Ovary (tissue), 9 donors: ENCODE results near the gene ACTG1. TPM values are rescaled to one million over a fixed set of nuclear protein-coding genes. Genes with fewer than 3 reads are reported as not detected.

Source experiments
- DNase-seq, 5 donors: peaks; one replicate each; pipeline ENCODE4 v3.0.0-alpha.2; 2019 to 2020
- H3K27ac ChIP-seq, 2 donors: fragments of 200-600 bp; one replicate each; pipeline versions ENCODE4 v1.5.1 to v1.8.0; 2019 to 2022
- H3K27me3 ChIP-seq: fragments of 200-600 bp; one replicate; pipeline ENCODE4 v1.8.0; 2022
- H3K36me3 ChIP-seq: fragments of 200-600 bp; sonication (generic); one replicate; pipeline ENCODE4 v1.5.1; 2019
- H3K4me1 ChIP-seq: one replicate; pipeline ENCODE4 v1.8.1; 2013; ENCODE audit warnings: mild to moderate bottlenecking, moderate library complexity; ENCODE audit not compliant: insufficient read depth
- H3K4me3 ChIP-seq: fragments of 200-600 bp; sonication (generic); one replicate; pipeline ENCODE4 v1.5.1; 2017
- H3K9me3 ChIP-seq, 2 donors: fragments of 200-600 bp in 1 of 2; sonication (generic) in 1 of 2; one replicate each; pipeline versions ENCODE4 v1.5.1 to v1.8.1; 2013 to 2019; ENCODE audit warnings: mild to moderate bottlenecking in 1 of 2, moderate library complexity in 1 of 2
- EP300 ChIP-seq: sonication (generic); formaldehyde crosslinking; IDR thresholded peaks from one replicate; pipeline ENCODE4 v1.6.1; 2017; ENCODE audit warnings: antibody characterized with exemption
- POLR2A ChIP-seq: fragments of 450-650 bp; IDR thresholded peaks from one replicate; pipeline ENCODE4 v1.6.1; 2017; ENCODE audit warnings: antibody characterized with exemption, mild to moderate bottlenecking, moderate library complexity
- WGBS, 3 donors: extraction: QIAGEN DNeasy Blood & Tissue Kit in 1 of 3; methylation state at CpG; one replicate each; pipeline versions ENCODE4 v1.1.5 to v1.1.7; 2013 to 2017; 5-methylcytosine and 5-hydroxymethylcytosine counted together
- intact Hi-C, 4 donors: fragments of 100-400 bp; cut with DNase I; formaldehyde crosslinking; loops; one replicate each; pipeline versions ENCODE4 v1.11.0 to v1.15.1; 2022 to 2023
- polyA plus RNA-seq, 2 donors: library from polyadenylated mRNA; stranded (reverse); fragments of 200-250 nt in 1 of 2; fragments of 350-450 nt in 1 of 2; fragmentation: Illumina TruSeq in 1 of 2; extraction: RNeasy Lipid Tissue Mini Kit (QIAGEN cat#74804) in 1 of 2; gene quantifications; one replicate each; pipeline ENCODE4 v1.2.3, GENCODE V29; 2013 to 2014
- total RNA-seq, 7 donors: library from RNA; depleted of rRNA in 2 of 7; stranded (reverse); fragments of >200 nt in 2 of 7; fragmentation: NEBNext Ultra II Directional in 3 of 7; extraction: Animal tissue kit (Norgen Biotek cat#: 25700) in 3 of 7; gene quantifications; one replicate each; pipeline versions ENCODE4 v1.1.0 to v1.2.4, GENCODE V29; 2016 to 2023
- TF ChIP-seq, protein P1 (sequence below), 3 donors: fragments of 450-650 bp in 2 of 3; fragments of 200-600 bp in 1 of 3; IDR thresholded peaks; one replicate each; pipeline versions ENCODE4 v1.5.1 to v1.8.0; 2016 to 2022; ENCODE audit warnings: antibody characterized with exemption in 3 of 3, mild to moderate bottlenecking in 1 of 3
- donor health status: DM: no; HTN: no; CAD: no; lungs with moderate emphysema.
- donor health status: DM: no; HTN: no; CAD: no.
- donor health status: Bipolar disorder and iron deficiency.
- donor health status: DM: yes; HTN: yes; CAD: no.
- donor health status: DM: no; HTN: no; CAD: no.
- donor health status: DM: yes; HTN: yes; CAD: no.

Gene ACTG1
- total and polyA plus RNA-seq, 9 donors, result 1,825 to 5,681 (median 3,955) TPM

GRCh38 chr17:81543756-81544155 lies 31.2 kb upstream of the ACTG1 start:
- Histone ChIP-seq H3K4me1 (no peaks in the 10 kb centered on the region), H3K36me3 (no peaks in the 10 kb centered on the region), H3K9me3 (no peaks in the 10 kb centered on the region), H3K27me3 (no peaks in the 10 kb centered on the region), H3K27ac (no peak overlapping the region), H3K4me3 (no peak overlapping the region)
- no peak for TF ChIP-seq EP300
- no peak for TF ChIP-seq POLR2A
- TF ChIP-seq, protein P1, sequence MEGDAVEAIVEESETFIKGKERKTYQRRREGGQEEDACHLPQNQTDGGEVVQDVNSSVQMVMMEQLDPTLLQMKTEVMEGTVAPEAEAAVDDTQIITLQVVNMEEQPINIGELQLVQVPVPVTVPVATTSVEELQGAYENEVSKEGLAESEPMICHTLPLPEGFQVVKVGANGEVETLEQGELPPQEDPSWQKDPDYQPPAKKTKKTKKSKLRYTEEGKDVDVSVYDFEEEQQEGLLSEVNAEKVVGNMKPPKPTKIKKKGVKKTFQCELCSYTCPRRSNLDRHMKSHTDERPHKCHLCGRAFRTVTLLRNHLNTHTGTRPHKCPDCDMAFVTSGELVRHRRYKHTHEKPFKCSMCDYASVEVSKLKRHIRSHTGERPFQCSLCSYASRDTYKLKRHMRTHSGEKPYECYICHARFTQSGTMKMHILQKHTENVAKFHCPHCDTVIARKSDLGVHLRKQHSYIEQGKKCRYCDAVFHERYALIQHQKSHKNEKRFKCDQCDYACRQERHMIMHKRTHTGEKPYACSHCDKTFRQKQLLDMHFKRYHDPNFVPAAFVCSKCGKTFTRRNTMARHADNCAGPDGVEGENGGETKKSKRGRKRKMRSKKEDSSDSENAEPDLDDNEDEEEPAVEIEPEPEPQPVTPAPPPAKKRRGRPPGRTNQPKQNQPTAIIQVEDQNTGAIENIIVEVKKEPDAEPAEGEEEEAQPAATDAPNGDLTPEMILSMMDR (IDR thresholded peaks at IDR 0.05), result no peak
- WGBS, 3 donors, result 91 to 96% (median 93%) methylated on average over 13 to 15 of the region's 15 CpGs
- no peak for DNase-seq
- intact Hi-C loops, result no loop called here

- Histone ChIP-seq H3K27me3 (no peaks in the 10 kb centered on the region), H3K36me3 (no peaks in the 10 kb centered on the region), H3K27ac (no peak overlapping the region), H3K4me3 (no peak overlapping the region), H3K4me1 (no peaks in the 10 kb centered on the region), H3K9me3 (no peaks in the 10 kb centered on the region)
- DNase-seq, result no peak
- intact Hi-C loops, result no loop called here
- TF ChIP-seq EP300 (no peak), POLR2A (no peak)
- TF ChIP-seq, protein P1 (IDR thresholded peaks at IDR 0.05), result no peak
- 87 to 91% (median 87%) methylated on average over 14 of the region's 14 CpGs for WGBS, 3 donors
Measured at GRCh38 chr17:81543339-81543675, 30.7 kb upstream of the ACTG1 start.

- no peak overlapping the region for H3K27ac ChIP-seq
- no peaks in the 10 kb centered on the region for H3K27me3 ChIP-seq
- 77 to 84% (median 83%) methylated on average over 15 of the region's 15 CpGs for WGBS, 3 donors
- DNase-seq, result no peak
- no peak for TF ChIP-seq EP300
- TF ChIP-seq, protein P1 (IDR thresholded peaks at IDR 0.05), result no peak
- TF ChIP-seq POLR2A, result no peak
- H3K36me3 ChIP-seq, result no peaks in the 10 kb centered on the region
- intact Hi-C loops, result no loop called here
- H3K9me3 ChIP-seq, result no peaks in the 10 kb centered on the region
- no peak overlapping the region for H3K4me3 ChIP-seq
- no peaks in the 10 kb centered on the region for H3K4me1 ChIP-seq
Measured at GRCh38 chr17:81542431-81543338, 30.1 kb upstream of the ACTG1 start.

DNA sequence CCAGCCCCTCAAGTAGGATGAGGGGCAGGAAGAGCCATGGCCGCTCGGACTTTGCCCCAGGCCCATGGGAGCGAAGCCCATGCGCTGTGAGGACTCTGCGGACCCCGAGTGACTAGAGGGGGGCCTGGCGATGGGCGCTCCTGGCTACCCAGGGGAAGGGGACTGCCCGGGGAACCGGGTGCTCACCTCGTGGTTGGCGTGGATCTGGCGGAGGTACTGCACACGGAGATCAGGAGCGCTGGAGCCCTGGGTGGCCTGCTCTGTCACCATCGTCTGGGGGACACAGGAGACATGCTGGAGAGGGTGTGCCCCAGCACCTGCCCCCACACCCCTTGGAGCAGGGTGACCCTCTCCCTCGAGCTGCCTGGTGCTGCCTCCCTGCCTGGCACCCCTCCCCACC lies 28.5 kb upstream of the ACTG1 start:
- no peaks in the 10 kb centered on the region for H3K36me3 ChIP-seq

DNA sequence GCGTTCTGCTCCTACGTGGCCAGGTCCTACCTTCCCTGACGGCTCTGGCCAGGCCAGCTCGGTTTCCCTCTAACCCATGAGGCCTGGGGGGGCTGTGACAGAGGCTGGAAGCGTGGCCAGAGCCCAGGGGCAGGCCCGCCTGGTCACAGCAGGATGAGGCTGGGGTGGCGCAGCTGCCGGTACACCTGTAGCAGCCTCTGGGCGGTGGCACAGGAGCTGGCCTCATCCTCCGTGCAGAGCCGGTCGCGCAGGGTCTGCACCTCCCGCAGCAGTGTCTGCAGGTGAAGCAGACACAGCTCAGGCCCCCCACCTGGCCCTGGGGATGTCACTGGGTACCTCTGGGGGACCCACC lies 28.1 kb upstream of the ACTG1 start:
- Histone ChIP-seq H3K27me3 (no peaks in the 10 kb centered on the region), H3K27ac (no peak overlapping the region), H3K4me1 (peaks cover 2% of the 10 kb centered on the region), H3K4me3 (no peak overlapping the region), H3K36me3 (no peaks in the 10 kb centered on the region), H3K9me3 (no peaks in the 10 kb centered on the region)
- no peak for DNase-seq
- 90 to 92% (median 91%) methylated on average over 14 of the region's 14 CpGs for WGBS, 3 donors
- intact Hi-C loops, result no loop called here
- no peak for TF ChIP-seq EP300
- TF ChIP-seq, protein P1 (IDR thresholded peaks at IDR 0.05), result no peak

More for the DNA sequence above, 28.5 kb upstream of the ACTG1 start:
- Histone ChIP-seq H3K9me3 (no peaks in the 10 kb centered on the region), H3K4me1 (peaks cover 2% of the 10 kb centered on the region), H3K27me3 (no peaks in the 10 kb centered on the region), H3K4me3 (no peak overlapping the region), H3K27ac (no peak overlapping the region)
- TF ChIP-seq POLR2A, result no peak
- DNase-seq, result no peak
- intact Hi-C loops, result no loop called here
- 90 to 94% (median 94%) methylated on average over 16 to 17 of the region's 17 CpGs for WGBS, 3 donors
